ENCODE results near the gene PRMT7.

The PRMT7 gene

DNA sequence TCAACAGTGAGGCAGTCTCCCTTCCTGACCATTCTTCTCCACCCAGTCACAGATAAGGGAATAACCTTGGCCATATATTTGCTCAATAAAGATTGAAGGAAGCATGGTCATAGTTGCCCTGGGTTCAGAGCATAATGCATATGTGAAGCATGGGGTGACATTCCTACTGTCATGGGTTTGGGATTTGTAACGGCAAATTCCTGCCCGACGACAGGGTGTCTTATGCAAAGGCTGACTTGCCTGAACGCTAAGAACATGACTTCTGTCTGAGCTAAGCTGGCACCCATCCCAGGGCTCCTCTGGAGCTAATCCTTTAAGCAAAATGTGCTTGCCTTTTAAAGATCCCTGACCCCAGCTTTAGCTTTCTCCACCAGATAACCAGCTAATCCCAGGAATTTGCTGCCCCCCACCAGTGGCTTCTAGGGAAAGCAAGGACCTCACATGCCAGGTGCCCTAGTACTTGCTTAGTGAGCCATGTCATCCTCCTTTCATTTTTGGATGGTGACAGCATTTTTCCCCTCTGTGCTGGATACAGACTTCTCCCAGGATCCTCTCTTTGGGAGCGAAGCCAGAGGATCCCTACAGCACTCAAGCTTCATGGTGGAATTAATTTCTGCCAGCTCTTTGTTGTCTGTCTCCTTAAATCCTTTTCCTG, 11.8 kb upstream of the PRMT7 start:
- ChIA-PET CTCF (interaction anchor here (1.2 to 1.8 kb wide), 2 partner anchors 30 to 35 kb away, joined by 3 to 8 read pairs; partner anchors contain the start of gene SLC7A6), POLR2A (ENCODE audit: low non-redundant PET) (interaction anchor here (0.5 to 1.2 kb wide), 2 partner anchors 10 to 12 kb away, joined by 3 to 6 read pairs; partner anchors contain the start of genes PRMT7 and SLC7A6OS)
- H3K27ac ChIP-seq = peak overlapping the region; percentile 92
- peak; percentile 45 for DNase-seq (ENCODE audit: low spot score)
- no peak for TF ChIP-seq CTCF (conservative IDR thresholded peaks at IDR 0.05; ENCODE audit: low read depth)

DNA sequence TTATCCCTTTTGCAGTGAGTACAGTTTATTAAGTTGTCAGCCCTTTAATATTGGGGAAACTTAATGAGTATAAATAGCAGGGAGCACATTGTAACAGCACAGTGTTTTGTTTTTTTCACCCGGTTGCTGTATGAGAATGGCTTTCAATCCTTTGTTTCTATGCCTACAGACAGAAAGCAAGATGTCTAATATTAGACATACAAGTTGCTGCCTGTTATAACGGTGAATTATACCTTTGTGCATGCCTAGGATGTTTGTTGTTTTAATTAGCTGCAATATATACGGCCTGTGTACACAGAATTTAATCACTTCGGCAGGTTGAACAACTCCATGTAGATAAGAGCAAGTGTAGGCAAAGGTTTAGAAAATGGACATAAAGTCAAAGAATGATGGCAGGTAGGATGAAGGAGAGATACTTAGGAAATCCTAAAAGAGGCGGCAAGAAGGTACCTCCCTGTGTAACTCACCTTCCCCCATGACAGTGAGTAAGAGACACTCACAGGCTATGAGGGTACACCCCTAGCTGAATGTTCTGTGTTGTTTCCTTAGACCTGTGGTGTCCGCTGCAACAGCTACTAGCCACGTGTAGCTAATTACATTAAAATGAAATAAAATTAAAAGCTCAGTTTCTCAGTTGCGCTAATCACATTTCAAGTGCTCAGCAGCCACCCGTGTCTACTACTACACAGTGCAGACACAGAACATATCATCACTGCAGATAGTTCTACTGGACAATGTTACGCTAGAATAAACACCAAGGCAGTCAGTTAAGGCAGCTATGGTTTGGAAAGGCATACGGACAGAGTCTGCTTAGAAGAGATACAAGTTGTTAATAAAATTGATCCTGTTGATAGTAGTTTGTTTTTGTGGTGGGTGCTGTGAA, 11.0 kb upstream of the PRMT7 start:
- CTCF ChIA-PET = interaction anchor here (0.8 to 1.8 kb wide), 3 partner anchors 29 to 38 kb away, joined by 3 to 8 read pairs (median 3); partner anchors contain the start of gene SLC7A6
- no peak for TF ChIP-seq CTCF (conservative IDR thresholded peaks at IDR 0.05; ENCODE audit: low read depth)
- POLR2A ChIA-PET (ENCODE audit: low non-redundant PET) = interaction anchor here (0.5 to 1.2 kb wide), 2 partner anchors 9 to 11 kb away, joined by 3 to 6 read pairs; partner anchors contain the start of genes PRMT7 and SLC7A6OS
- no peak for DNase-seq (ENCODE audit: low spot score)
- peak overlapping the region; percentile 92 for H3K27ac ChIP-seq

DNA sequence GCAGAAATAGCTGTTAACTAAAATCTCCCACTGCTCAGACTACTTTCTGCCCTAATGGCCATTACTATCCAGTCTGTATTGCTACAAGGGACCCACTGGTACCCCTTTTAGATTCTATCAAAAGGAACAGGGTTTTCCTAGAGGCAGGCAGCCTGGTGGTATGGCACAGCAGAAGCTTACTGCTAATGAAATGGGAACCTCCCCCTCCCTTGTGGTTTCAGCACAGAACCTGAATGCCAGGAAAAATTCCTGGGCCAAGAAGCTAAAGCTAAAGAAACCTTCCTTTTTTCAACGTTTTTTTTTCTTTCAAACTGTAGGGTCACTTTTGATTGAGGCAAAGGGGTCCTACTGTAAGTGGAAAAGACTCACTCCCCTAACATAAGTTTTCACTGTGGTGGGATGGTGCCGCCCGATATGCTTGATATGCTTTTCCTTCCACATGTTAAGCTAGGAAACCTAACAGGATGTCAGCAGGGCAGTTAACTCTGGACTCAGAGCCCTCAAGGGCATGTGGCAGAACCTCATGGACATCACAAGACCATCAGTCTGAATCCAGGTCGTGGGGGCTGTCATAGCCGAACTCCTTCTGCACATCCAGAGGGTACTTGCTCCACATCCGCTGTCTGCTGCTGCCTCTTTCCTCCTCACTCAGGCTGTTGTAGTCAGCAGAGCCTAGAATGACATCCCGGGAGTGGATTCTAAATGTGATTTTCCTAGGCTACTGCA, 9.9 kb upstream of the PRMT7 start:
- no peak for DNase-seq (ENCODE audit: low spot score)
- no peak for TF ChIP-seq CTCF (conservative IDR thresholded peaks at IDR 0.05; ENCODE audit: low read depth)
- CTCF ChIA-PET = interaction anchor here (0.7 to 0.8 kb wide), 2 partner anchors 37 to 39 kb away, joined by 3 to 4 read pairs; partner anchors contain the start of gene SLC7A6
- POLR2A ChIA-PET (ENCODE audit: low non-redundant PET) = no interaction called here
- peak overlapping the region; percentile 51 for H3K27ac ChIP-seq

DNA sequence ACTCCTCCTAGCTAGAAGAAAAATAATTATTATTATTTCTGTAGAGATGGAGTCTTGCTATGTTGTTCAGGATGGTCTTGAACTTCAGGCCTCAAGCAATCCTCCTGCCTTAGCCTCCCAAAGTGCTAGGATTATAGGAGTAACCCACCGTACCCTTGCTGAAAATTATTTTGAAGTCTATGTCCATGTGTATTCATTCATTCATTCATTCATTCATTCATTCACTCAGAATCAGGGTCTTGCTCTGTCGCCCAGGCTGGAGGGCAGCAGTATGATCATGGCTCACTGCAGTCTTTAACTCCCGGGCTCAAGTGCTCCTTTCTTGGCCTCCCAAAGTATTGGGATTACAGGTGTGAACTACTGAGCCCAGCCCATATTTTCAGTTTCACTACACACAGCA, 4.2 kb upstream of the PRMT7 start:
- TF ChIP-seq CTCF (conservative IDR thresholded peaks at IDR 0.05; ENCODE audit: low read depth) = no peak
- H3K27ac ChIP-seq = no peak overlapping the region
- ChIA-PET CTCF (no interaction called here), POLR2A (ENCODE audit: low non-redundant PET) (interaction anchor here (0.6 kb wide), 1 partner anchor 313 kb away, joined by 7 read pairs; no protein-coding TSS in a partner anchor)
- no peak for DNase-seq (ENCODE audit: low spot score)

GRCh38 chr16:68309799-68310198, 1.0 kb upstream of the PRMT7 start:
- peak overlapping the region; percentile 82 for H3K27ac ChIP-seq
- no peak for TF ChIP-seq CTCF (conservative IDR thresholded peaks at IDR 0.05; ENCODE audit: low read depth)
- DNase-seq (ENCODE audit: low spot score) = no peak
- CTCF ChIA-PET = interaction anchor here (0.7 kb wide), 1 partner anchor 46 kb away, joined by 3 read pairs; no protein-coding TSS in a partner anchor
- POLR2A ChIA-PET (ENCODE audit: low non-redundant PET) = interaction anchor here (1.1 kb wide), 1 partner anchor 37 kb away, joined by 3 read pairs; no protein-coding TSS in a partner anchor
